ENCODE measurements around the gene VNN1.

DNA sequence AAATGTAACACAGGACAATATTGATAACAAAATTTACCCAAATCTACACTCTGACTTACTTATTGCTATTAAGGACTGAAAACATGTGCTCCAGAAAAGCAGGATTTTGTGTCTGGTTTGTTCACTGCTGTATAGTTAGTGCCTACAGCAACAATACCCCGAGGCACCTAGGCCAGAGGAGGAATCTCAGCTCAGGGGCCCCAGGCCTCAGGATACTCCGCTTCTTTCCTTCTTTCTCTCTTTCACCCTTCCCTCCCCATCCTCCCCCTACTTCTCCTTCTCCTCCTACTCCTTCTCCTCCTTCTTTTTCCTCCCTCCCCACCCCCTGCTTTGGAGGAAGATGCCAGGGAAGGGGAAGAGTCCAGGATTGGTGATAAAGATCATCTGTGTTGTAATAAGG, 44.8 kb upstream of the VNN1 start:
- TF ChIP-seq, protein P1, sequence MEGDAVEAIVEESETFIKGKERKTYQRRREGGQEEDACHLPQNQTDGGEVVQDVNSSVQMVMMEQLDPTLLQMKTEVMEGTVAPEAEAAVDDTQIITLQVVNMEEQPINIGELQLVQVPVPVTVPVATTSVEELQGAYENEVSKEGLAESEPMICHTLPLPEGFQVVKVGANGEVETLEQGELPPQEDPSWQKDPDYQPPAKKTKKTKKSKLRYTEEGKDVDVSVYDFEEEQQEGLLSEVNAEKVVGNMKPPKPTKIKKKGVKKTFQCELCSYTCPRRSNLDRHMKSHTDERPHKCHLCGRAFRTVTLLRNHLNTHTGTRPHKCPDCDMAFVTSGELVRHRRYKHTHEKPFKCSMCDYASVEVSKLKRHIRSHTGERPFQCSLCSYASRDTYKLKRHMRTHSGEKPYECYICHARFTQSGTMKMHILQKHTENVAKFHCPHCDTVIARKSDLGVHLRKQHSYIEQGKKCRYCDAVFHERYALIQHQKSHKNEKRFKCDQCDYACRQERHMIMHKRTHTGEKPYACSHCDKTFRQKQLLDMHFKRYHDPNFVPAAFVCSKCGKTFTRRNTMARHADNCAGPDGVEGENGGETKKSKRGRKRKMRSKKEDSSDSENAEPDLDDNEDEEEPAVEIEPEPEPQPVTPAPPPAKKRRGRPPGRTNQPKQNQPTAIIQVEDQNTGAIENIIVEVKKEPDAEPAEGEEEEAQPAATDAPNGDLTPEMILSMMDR (conservative IDR thresholded peaks at IDR 0.05; ENCODE audit: low read depth, low read length): no peak
- TF ChIP-seq EZH2 (IDR thresholded peaks at IDR 0.05; ENCODE audit: borderline replicate concordance, low read depth, low read length, poor library complexity, severe bottlenecking): no peak

All from A673 (cell line).